Astrocyte (in vitro differentiated cells and primary cell): ENCODE results near the gene MAPKAPK2. TPM values are rescaled to one million over a fixed set of nuclear protein-coding genes. Genes with fewer than 3 reads are reported as not detected.

Experiments
- DNase-seq: peaks from one replicate; pipeline ENCODE4 v3.0.0-alpha.2; 2010; ENCODE audit warnings: low read depth
- FAIRE-seq: peaks from 2 replicates; lab custom pipeline; 2011; peaks lifted over from hg19 to GRCh38; lab: Jason Lieb, UNC
- H2AFZ ChIP-seq: 2 replicates; pipeline ENCODE4 v1.6.0; 2012; ENCODE audit warnings: low read depth, low read length, inconsistent platforms
- H3K27ac ChIP-seq: 2 replicates; pipeline ENCODE4 v1.5.1; 2011; ENCODE audit warnings: low read depth, low read length, inconsistent platforms
- H3K27me3 ChIP-seq: 2 replicates; pipeline ENCODE4 v1.6.0; 2011; ENCODE audit warnings: low read length, inconsistent platforms; ENCODE audit not compliant: insufficient read depth
- H3K36me3 ChIP-seq: 2 replicates; pipeline ENCODE4 v1.5.1; 2011; ENCODE audit warnings: low read length, inconsistent platforms; ENCODE audit not compliant: insufficient read depth
- H3K4me1 ChIP-seq: 2 replicates; pipeline ENCODE4 v1.5.1; 2011; ENCODE audit warnings: low read length, inconsistent platforms; ENCODE audit not compliant: insufficient read depth
- H3K4me2 ChIP-seq: 2 replicates; pipeline ENCODE4 v1.6.0; 2012; ENCODE audit warnings: low read length, inconsistent platforms
- H3K4me3 ChIP-seq: 2 replicates; pipeline ENCODE4 v1.5.1; 2011; ENCODE audit warnings: low read depth, mild to moderate bottlenecking, low read length, inconsistent platforms; ENCODE audit not compliant: insufficient read depth
- H3K79me2 ChIP-seq: 2 replicates; pipeline ENCODE4 v1.6.0; 2012; ENCODE audit warnings: mild to moderate bottlenecking, low read length, inconsistent platforms; ENCODE audit not compliant: insufficient read depth
- H3K9ac ChIP-seq: 2 replicates; pipeline ENCODE4 v1.6.0; 2012; ENCODE audit warnings: mild to moderate bottlenecking, low read length, inconsistent platforms
- H3K9me3 ChIP-seq: 2 replicates; pipeline ENCODE4 v1.5.1; 2012; ENCODE audit warnings: low read depth, mild to moderate bottlenecking, low read length, inconsistent platforms; ENCODE audit not compliant: insufficient read depth
- H4K20me1 ChIP-seq: 2 replicates; pipeline ENCODE4 v1.6.0; 2012; ENCODE audit warnings: low read length, inconsistent platforms; ENCODE audit not compliant: insufficient read depth
- H3K27ac Mint-ChIP-seq: one replicate; pipeline ENCODE4 v1.8.0; 2021; ENCODE audit warnings: mild to moderate bottlenecking, mixed read lengths; ENCODE audit not compliant: unreplicated experiment
- H3K27me3 Mint-ChIP-seq: one replicate; pipeline ENCODE4 v1.8.0; 2021; ENCODE audit warnings: low read depth, mixed read lengths; ENCODE audit not compliant: unreplicated experiment
- H3K36me3 Mint-ChIP-seq: one replicate; pipeline ENCODE4 v1.8.0; 2021; ENCODE audit warnings: low read depth, mixed read lengths; ENCODE audit not compliant: unreplicated experiment
- H3K4me1 Mint-ChIP-seq: one replicate; pipeline ENCODE4 v1.8.0; 2021; ENCODE audit warnings: low read depth, mixed read lengths; ENCODE audit not compliant: unreplicated experiment
- H3K4me3 Mint-ChIP-seq: one replicate; pipeline ENCODE4 v1.8.0; 2021; ENCODE audit warnings: mild to moderate bottlenecking, moderate library complexity, mixed read lengths; ENCODE audit not compliant: unreplicated experiment
- H3K9me3 Mint-ChIP-seq: one replicate; pipeline ENCODE4 v1.8.0; 2021; ENCODE audit warnings: mild to moderate bottlenecking, mixed read lengths; ENCODE audit not compliant: unreplicated experiment
- EZH2 ChIP-seq: IDR thresholded peaks from 2 replicates; pipeline ENCODE4 v1.6.1; 2012; ENCODE audit warnings: mild to moderate bottlenecking, low read length, inconsistent platforms; ENCODE audit not compliant: insufficient read depth
- total RNA-seq: library from RNA; stranded (reverse); gene quantifications from 2 replicates; pipeline ENCODE4 v1.2.1, GENCODE V29; 2021
- TF ChIP-seq, protein P1 (sequence below): IDR thresholded peaks from 2 replicates; pipeline ENCODE4 v1.5.1; 2011; ENCODE audit warnings: low read depth, mild to moderate bottlenecking, inconsistent platforms, low read length, moderate library complexity; ENCODE audit not compliant: insufficient read depth

Gene MAPKAPK2
- total RNA-seq, 1 donor from 2014 or later = 108 TPM

- TF ChIP-seq, protein P1, sequence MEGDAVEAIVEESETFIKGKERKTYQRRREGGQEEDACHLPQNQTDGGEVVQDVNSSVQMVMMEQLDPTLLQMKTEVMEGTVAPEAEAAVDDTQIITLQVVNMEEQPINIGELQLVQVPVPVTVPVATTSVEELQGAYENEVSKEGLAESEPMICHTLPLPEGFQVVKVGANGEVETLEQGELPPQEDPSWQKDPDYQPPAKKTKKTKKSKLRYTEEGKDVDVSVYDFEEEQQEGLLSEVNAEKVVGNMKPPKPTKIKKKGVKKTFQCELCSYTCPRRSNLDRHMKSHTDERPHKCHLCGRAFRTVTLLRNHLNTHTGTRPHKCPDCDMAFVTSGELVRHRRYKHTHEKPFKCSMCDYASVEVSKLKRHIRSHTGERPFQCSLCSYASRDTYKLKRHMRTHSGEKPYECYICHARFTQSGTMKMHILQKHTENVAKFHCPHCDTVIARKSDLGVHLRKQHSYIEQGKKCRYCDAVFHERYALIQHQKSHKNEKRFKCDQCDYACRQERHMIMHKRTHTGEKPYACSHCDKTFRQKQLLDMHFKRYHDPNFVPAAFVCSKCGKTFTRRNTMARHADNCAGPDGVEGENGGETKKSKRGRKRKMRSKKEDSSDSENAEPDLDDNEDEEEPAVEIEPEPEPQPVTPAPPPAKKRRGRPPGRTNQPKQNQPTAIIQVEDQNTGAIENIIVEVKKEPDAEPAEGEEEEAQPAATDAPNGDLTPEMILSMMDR = no peak
- TF ChIP-seq EZH2 = no peak
- no peaks in the 10 kb centered on the region for H3K9me3 ChIP-seq
These were observed 3.3 kb upstream of the MAPKAPK2 start for GRCh38 chr1:206681359-206681758.

DNA sequence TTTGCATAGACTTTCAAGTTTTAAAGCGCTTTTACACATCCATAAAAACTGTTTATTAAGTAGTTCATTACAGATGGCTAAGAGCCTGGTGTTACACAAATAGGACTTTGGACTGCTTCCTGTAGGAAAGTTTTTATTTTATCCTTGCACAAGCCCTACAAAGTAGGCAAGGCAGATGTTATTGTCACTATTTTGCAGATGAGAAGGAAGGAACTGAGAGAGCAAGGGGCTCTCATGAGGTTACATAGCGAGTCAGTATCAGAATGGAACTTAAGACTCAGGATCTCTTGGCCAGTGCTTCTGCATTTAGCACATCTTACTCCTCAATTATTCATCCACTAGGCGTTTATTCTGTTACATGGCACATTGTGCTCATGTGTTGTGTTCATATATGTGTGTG, 2.6 kb upstream of the MAPKAPK2 start:
- Mint-ChIP-seq H3K9me3 (no peaks in the 10 kb centered on the region), H3K4me3 (no peak overlapping the region), H3K27me3 (peaks cover 30% of the 10 kb centered on the region), H3K36me3 (no peaks in the 10 kb centered on the region), H3K27ac (no peak overlapping the region), H3K4me1 (peaks cover 4% of the 10 kb centered on the region)
- no peaks in the 10 kb centered on the region for H3K9me3 ChIP-seq
- no peaks in the 10 kb centered on the region for H3K36me3 ChIP-seq
- no peak for FAIRE-seq
- peaks cover 10% of the 10 kb centered on the region for H3K27me3 ChIP-seq
- no peak overlapping the region for H3K27ac ChIP-seq
- H3K4me2 ChIP-seq = no peak overlapping the region
- no peak overlapping the region for H3K9ac ChIP-seq
- no peak overlapping the region for H2AFZ ChIP-seq
- peaks cover 18% of the 10 kb centered on the region for H3K79me2 ChIP-seq
- TF ChIP-seq EZH2 = no peak
- TF ChIP-seq, protein P1 = no peak
- H3K4me3 ChIP-seq = no peak overlapping the region
- no peak for DNase-seq
- peaks cover 5% of the 10 kb centered on the region for H3K4me1 ChIP-seq
- peaks cover 11% of the 10 kb centered on the region for H4K20me1 ChIP-seq

More at GRCh38 chr1:206681359-206681758, 3.3 kb upstream of the MAPKAPK2 start:
- H3K27ac ChIP-seq = no peak overlapping the region
- H3K4me3 Mint-ChIP-seq = no peak overlapping the region
- FAIRE-seq (no peak), DNase-seq (no peak)
- H3K4me2 ChIP-seq = no peak overlapping the region
- no peaks in the 10 kb centered on the region for H3K4me1 ChIP-seq
- H3K36me3 Mint-ChIP-seq = no peaks in the 10 kb centered on the region
- H3K4me1 Mint-ChIP-seq = no peaks in the 10 kb centered on the region
- H3K27ac Mint-ChIP-seq = no peak overlapping the region
- H3K9ac ChIP-seq = no peak overlapping the region
- peaks cover 10% of the 10 kb centered on the region for H3K27me3 ChIP-seq
- H4K20me1 ChIP-seq = peaks cover 3% of the 10 kb centered on the region
- H3K27me3 Mint-ChIP-seq = peaks cover 30% of the 10 kb centered on the region
- H3K9me3 Mint-ChIP-seq = peaks cover 1% of the 10 kb centered on the region
- no peak overlapping the region for H3K4me3 ChIP-seq
- no peaks in the 10 kb centered on the region for H3K36me3 ChIP-seq
- H2AFZ ChIP-seq = no peak overlapping the region
- peaks cover 11% of the 10 kb centered on the region for H3K79me2 ChIP-seq

GRCh38 chr1:206683313-206683712, 1.4 kb upstream of the MAPKAPK2 start:
- no peak overlapping the region for H3K27ac ChIP-seq
- peaks cover 30% of the 10 kb centered on the region for H3K79me2 ChIP-seq
- no peak overlapping the region for H2AFZ ChIP-seq
- Mint-ChIP-seq H3K4me3 (peak overlapping the region; percentile 34), H3K27ac (no peak overlapping the region), H3K27me3 (peaks cover 30% of the 10 kb centered on the region), H3K4me1 (peaks cover 16% of the 10 kb centered on the region), H3K36me3 (no peaks in the 10 kb centered on the region), H3K9me3 (no peaks in the 10 kb centered on the region)
- peaks cover 18% of the 10 kb centered on the region for H3K4me1 ChIP-seq
- no peaks in the 10 kb centered on the region for H3K36me3 ChIP-seq
- FAIRE-seq (no peak), DNase-seq (no peak)
- no peak overlapping the region for H3K4me2 ChIP-seq
- no peaks in the 10 kb centered on the region for H3K9me3 ChIP-seq
- H3K27me3 ChIP-seq = peaks cover 10% of the 10 kb centered on the region
- H3K9ac ChIP-seq = no peak overlapping the region
- TF ChIP-seq, protein P1 = no peak
- no peak for TF ChIP-seq EZH2
- H4K20me1 ChIP-seq = peaks cover 23% of the 10 kb centered on the region
- H3K4me3 ChIP-seq = no peak overlapping the region
